IMR-90 (cell line): ENCODE results near the gene NOS1AP. TPM values are rescaled to one million over a fixed set of nuclear protein-coding genes. Genes with fewer than 3 reads are reported as not detected.

Experiments used
- ATAC-seq: fragments of 200-7000 bp; cut with Tn5 transposase; 2 replicates; pipeline ENCODE4 v1.9.1; 2020; ENCODE audit warnings: low read depth, mild to moderate bottlenecking, moderate library complexity
- BruUV-seq: library from RNA; stranded (reverse); fragments of 400-500 nt; replicated peaks from 2 replicates; lab custom pipeline; 2021; lab: Mats Ljungman, UMichigan
- CTCF ChIA-PET: fragments of 300-600 bp; formaldehyde crosslinking; extraction: SDS; loops from one replicate; lab custom pipeline; 2021; ENCODE audit warnings: antibody characterized with exemption; lab: Yijun Ruan, JAX
- POLR2A ChIA-PET: fragments of 300-600 bp; sonication (Branson Sonifier 250); formaldehyde crosslinking; loops from one replicate; lab custom pipeline; 2022; ENCODE audit warnings: antibody characterized with exemption; ENCODE audit not compliant: unreplicated experiment; lab: Charles Lee
- DNase-seq: peaks from one replicate; pipeline ENCODE4 v3.0.0; 2013
- H2AFZ ChIP-seq: replicated peaks from 2 replicates; pipeline ENCODE3; 2013; ENCODE audit warnings: low read length, mild to moderate bottlenecking; ENCODE audit not compliant: poor library complexity
- H2AK5ac ChIP-seq: 2 replicates; pipeline ENCODE4 v1.6.1; 2013; ENCODE audit warnings: low read depth, low read length, inconsistent platforms
- H2AK9ac ChIP-seq: replicated peaks from 2 replicates; pipeline ENCODE3; 2013; ENCODE audit warnings: mild to moderate bottlenecking, low read depth, low read length, moderate library complexity; ENCODE audit not compliant: poor library complexity
- H2BK120ac ChIP-seq: 2 replicates; pipeline ENCODE4 v1.6.1; 2013; ENCODE audit warnings: low read depth, low read length, inconsistent platforms
- H2BK15ac ChIP-seq: 3 replicates; pipeline ENCODE4 v1.6.1; 2013; ENCODE audit warnings: low read depth, low read length, inconsistent platforms
- H2BK20ac ChIP-seq: 2 replicates; pipeline ENCODE4 v1.6.1; 2013; ENCODE audit warnings: low read depth, mild to moderate bottlenecking, inconsistent platforms, low read length, moderate library complexity
- H2BK5ac ChIP-seq: 2 replicates; pipeline ENCODE4 v1.6.1; 2013; ENCODE audit warnings: mild to moderate bottlenecking, low read depth, low read length, inconsistent platforms; ENCODE audit not compliant: poor library complexity, severe bottlenecking
- H3K14ac ChIP-seq: replicated peaks from 2 replicates; pipeline ENCODE4 v1.6.1; 2013; ENCODE audit warnings: low read depth, low read length, inconsistent platforms
- H3K18ac ChIP-seq: 2 replicates; pipeline ENCODE4 v1.6.1; 2013; ENCODE audit warnings: low read depth, low read length, control low read depth
- H3K23ac ChIP-seq: 2 replicates; pipeline ENCODE4 v1.6.1; 2013; ENCODE audit warnings: low read depth, low read length, inconsistent platforms
- H3K27ac ChIP-seq: 2 replicates; pipeline ENCODE4 v1.5.1; 2013; ENCODE audit warnings: mild to moderate bottlenecking, control low read depth, low read length; ENCODE audit not compliant: insufficient read depth
- H3K27me3 ChIP-seq: 2 replicates; pipeline ENCODE4 v1.6.1; 2013; ENCODE audit warnings: low read length; ENCODE audit not compliant: control insufficient read depth, insufficient read depth
- H3K36me3 ChIP-seq: 2 replicates; pipeline ENCODE4 v1.6.1; 2013; ENCODE audit warnings: low read length, mixed read lengths; ENCODE audit not compliant: control insufficient read depth, insufficient read depth
- H3K4ac ChIP-seq: 2 replicates; pipeline ENCODE4 v1.6.1; 2013; ENCODE audit warnings: low read depth, low read length, inconsistent platforms
- H3K4me1 ChIP-seq: 2 replicates; pipeline ENCODE4 v1.6.1; 2013; ENCODE audit warnings: low read length, mixed read lengths; ENCODE audit not compliant: control insufficient read depth, insufficient read depth
- H3K4me2 ChIP-seq: 2 replicates; pipeline ENCODE4 v1.6.1; 2013; ENCODE audit warnings: low read depth, mild to moderate bottlenecking, control low read depth, low read length, moderate library complexity
- H3K4me3 ChIP-seq: 2 replicates; pipeline ENCODE4 v1.5.1; 2013; ENCODE audit warnings: low read depth, mild to moderate bottlenecking, control low read depth, low read length, moderate library complexity; ENCODE audit not compliant: insufficient read depth
- H3K56ac ChIP-seq: 2 replicates; pipeline ENCODE4 v1.6.1; 2013; ENCODE audit warnings: low read length, inconsistent platforms; ENCODE audit not compliant: insufficient read depth; ENCODE audit errors: extremely low read depth
- H3K79me1 ChIP-seq, 2 experiments: 2 replicates each; pipeline ENCODE4 v1.6.1; 2013; ENCODE audit warnings: low read length in 2 of 2, inconsistent platforms in 1 of 2, low read depth in 1 of 2
- H3K9ac ChIP-seq: 2 replicates; pipeline ENCODE4 v1.6.1; 2013; ENCODE audit warnings: low read depth, low read length, control low read depth
- H3K9me1 ChIP-seq: 2 replicates; pipeline ENCODE4 v1.6.1; 2013; ENCODE audit warnings: low read length, inconsistent platforms; ENCODE audit not compliant: insufficient read depth
- H3K9me3 ChIP-seq: 2 replicates; pipeline ENCODE4 v1.6.1; 2013; ENCODE audit warnings: low read length; ENCODE audit not compliant: control insufficient read depth, insufficient read depth
- H4K20me1 ChIP-seq: 2 replicates; pipeline ENCODE4 v1.6.1; 2013; ENCODE audit warnings: low read length, inconsistent platforms; ENCODE audit not compliant: insufficient read depth
- H4K5ac ChIP-seq: 2 replicates; pipeline ENCODE4 v1.6.1; 2013; ENCODE audit warnings: mild to moderate bottlenecking, low read depth, low read length, control low read depth
- H4K8ac ChIP-seq, 2 experiments: 2 replicates each; pipeline ENCODE4 v1.6.1; 2013; ENCODE audit warnings: low read depth in 2 of 2, low read length in 2 of 2, control low read depth in 1 of 2, inconsistent platforms in 1 of 2
- H4K91ac ChIP-seq: 2 replicates; pipeline ENCODE4 v1.6.1; 2013; ENCODE audit warnings: low read depth, low read length, inconsistent platforms; ENCODE audit not compliant: insufficient read depth
- CEBPB ChIP-seq: IDR thresholded peaks from 2 replicates; pipeline ENCODE4 v1.6.1; 2012; ENCODE audit warnings: low read depth, low read length, improper control_type of control experiment
- CHD1 ChIP-seq: IDR thresholded peaks from 2 replicates; pipeline ENCODE4 v1.6.1; 2012; ENCODE audit warnings: low read depth, low read length, improper control_type of control experiment
- MAZ ChIP-seq: IDR thresholded peaks from 2 replicates; pipeline ENCODE4 v1.6.1; 2012; ENCODE audit warnings: low read depth, mild to moderate bottlenecking, low read length, improper control_type of control experiment, moderate library complexity, borderline replicate concordance
- RCOR1 ChIP-seq: IDR thresholded peaks from 2 replicates; pipeline ENCODE4 v1.6.1; 2012; ENCODE audit warnings: mild to moderate bottlenecking, low read length, improper control_type of control experiment; ENCODE audit not compliant: insufficient replicate concordance
- SMC3 ChIP-seq: fragments of 150-350 bp; IDR thresholded peaks from 2 replicates; pipeline ENCODE4 v1.6.1; 2016; ENCODE audit warnings: low read depth, mild to moderate bottlenecking, antibody characterized with exemption, low read length, moderate library complexity
- WGBS, 2 experiments: methylation state at CpG; one replicate each; pipeline versions ENCODE4 v1.1.5 to v1.1.7; 2013; ENCODE audit warnings: missing lambda C conversion rate in 2 of 2; ENCODE audit not compliant: insufficient read length in 1 of 2; ENCODE audit errors: extremely low coverage in 2 of 2; 5-methylcytosine and 5-hydroxymethylcytosine counted together
- dilution Hi-C: fragments of 300-500 bp; cut with HindIII; formaldehyde crosslinking; loops from one replicate; pipeline ENCODE4 v1.14.3; 2018; ENCODE audit warnings: low sequenced_read_pairs; ENCODE audit not compliant: unreplicated experiment
- in situ Hi-C: fragments of 300-500 bp; cut with MboI; formaldehyde crosslinking; loops from 3 replicates; pipeline ENCODE4 v1.14.3; 2019; ENCODE audit warnings: low sequenced_read_pairs, inconsistent platforms, mixed read lengths
- intact Hi-C: fragments of 100-400 bp; cut with micrococcal nuclease; formaldehyde crosslinking; loops from 2 replicates; pipeline ENCODE4 v1.10.0; 2022
- polyA plus RNA-seq, 3 experiments: library from polyadenylated mRNA; depleted of rRNA; stranded (reverse); fragments of >200 nt; gene quantifications; 2 replicates each; pipeline ENCODE4 v1.2.3, GENCODE V29; 2012; ENCODE audit warnings: low replicate concordance in 1 of 3
- total RNA-seq: library from RNA; depleted of rRNA; stranded (reverse); fragments of >200 nt; gene quantifications from 2 replicates; pipeline ENCODE4 v1.2.3, GENCODE V29; 2012

NOS1AP gene
- total and polyA plus RNA-seq, 2 of the 4 experiments (the other 2 are of a cell fraction) = 0.18 to 0.19 TPM

DNA sequence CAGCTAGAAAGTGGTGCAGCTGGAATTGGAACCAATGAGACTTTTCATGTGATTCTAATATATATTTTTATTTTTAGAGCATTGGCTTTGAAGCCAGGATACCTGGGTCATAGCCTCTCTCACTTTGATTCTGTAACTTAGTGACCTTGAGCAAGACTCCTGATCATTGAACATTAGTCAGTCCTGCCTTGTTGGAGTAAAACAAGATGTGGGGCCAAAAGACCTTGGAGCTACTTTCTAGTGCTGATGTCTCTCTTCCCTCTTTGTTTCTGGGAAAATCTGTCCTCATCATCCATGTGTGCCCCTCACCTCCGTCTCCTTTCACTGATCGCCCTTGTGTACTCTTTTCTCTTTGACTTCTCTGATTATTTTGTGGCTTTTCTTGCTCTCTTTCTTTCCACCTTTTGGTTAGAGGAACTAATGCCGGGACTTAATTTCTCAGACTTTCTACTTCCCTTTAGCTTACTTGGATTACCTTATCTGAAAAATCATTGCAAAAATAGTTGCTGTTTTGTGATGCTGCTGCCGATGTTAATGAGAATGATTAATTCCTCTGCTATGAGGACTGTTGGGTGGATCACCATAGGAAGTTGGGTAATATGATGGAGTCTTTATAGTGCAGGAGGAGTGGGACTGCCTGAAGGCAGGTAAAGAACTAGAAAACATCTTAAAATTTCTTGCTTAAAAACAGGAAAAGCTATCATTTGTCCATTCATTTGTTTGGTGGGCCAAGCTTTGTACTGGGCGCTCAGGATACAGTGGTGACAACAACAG is 72.0 kb downstream of the NOS1AP start:
- Histone ChIP-seq H3K4me2 (no peak overlapping the region), H3K4me1 (peaks cover 12% of the 10 kb centered on the region), H3K9me3 (no peaks in the 10 kb centered on the region), H4K20me1 (no peaks in the 10 kb centered on the region), H3K18ac (no peak overlapping the region), H2AK9ac (no peak overlapping the region), H3K56ac (no peak overlapping the region), H2AFZ (no peak overlapping the region), H3K23ac (no peak overlapping the region), H2AK5ac (no peak overlapping the region), H3K27me3 (peaks cover 2% of the 10 kb centered on the region; the same call in 1 of the 2 replicates), H3K4me3 (no peak overlapping the region), H4K91ac (no peak overlapping the region), H3K79me1 (no peaks in the 10 kb centered on the region), H3K4ac (no peak overlapping the region), H2BK5ac (no peak overlapping the region), H3K9ac (no peak overlapping the region), H2BK20ac (no peak overlapping the region), H4K5ac (peak overlapping the region; percentile 30; the same call in 1 of the 2 replicates), H3K36me3 (no peaks in the 10 kb centered on the region), H4K8ac (no peak overlapping the region), H2BK15ac (no peak overlapping the region), H3K14ac (no peak overlapping the region), H3K27ac (no peak overlapping the region), H2BK120ac (no peak overlapping the region; the same call in 1 of the 2 replicates), H3K9me1 (peaks cover 10% of the 10 kb centered on the region)
- TF ChIP-seq CHD1 (no peak), SMC3 (no peak), MAZ (no peak), CEBPB (peak; percentile 22; the same call in 1 of the 2 replicates), RCOR1 (no peak)
- dilution Hi-C loops = no loop called here
- BruUV-seq = no TSS peak
- in situ Hi-C loops = no loop called here
- ATAC-seq = peak; percentile 28
- WGBS, 2 experiments = no CpG with 5 or more reads among the region's 5 CpGs
- intact Hi-C loops = no loop called here
- peak; percentile 42 for DNase-seq
- POLR2A ChIA-PET = no interaction called here
- CTCF ChIA-PET = interaction anchor here (0.9 kb wide), 1 partner anchor 15 kb away, joined by 3 read pairs; no protein-coding TSS in a partner anchor
